Breast epithelium (tissue), 3 donors: ENCODE results near the gene BSX.

Experiments
- POLR2A ChIP-seq: fragments of 450-650 bp; IDR thresholded peaks from one replicate; pipeline ENCODE4 v1.6.1; 2016; ENCODE audit warnings: antibody characterized with exemption, mild to moderate bottlenecking, moderate library complexity
- POLR2AphosphoS5 ChIP-seq, 3 donors: sonication (generic); formaldehyde crosslinking; IDR thresholded peaks; one replicate each; pipeline ENCODE4 v1.6.1; 2017; ENCODE audit warnings: antibody characterized with exemption in 3 of 3
- TF ChIP-seq, protein P1 (sequence below), 3 donors: fragments of 450-650 bp; IDR thresholded peaks; one replicate each; pipeline ENCODE4 v1.5.1; 2016 to 2017; ENCODE audit warnings: antibody characterized with exemption in 3 of 3, mild to moderate bottlenecking in 3 of 3, moderate library complexity in 3 of 3

DNA sequence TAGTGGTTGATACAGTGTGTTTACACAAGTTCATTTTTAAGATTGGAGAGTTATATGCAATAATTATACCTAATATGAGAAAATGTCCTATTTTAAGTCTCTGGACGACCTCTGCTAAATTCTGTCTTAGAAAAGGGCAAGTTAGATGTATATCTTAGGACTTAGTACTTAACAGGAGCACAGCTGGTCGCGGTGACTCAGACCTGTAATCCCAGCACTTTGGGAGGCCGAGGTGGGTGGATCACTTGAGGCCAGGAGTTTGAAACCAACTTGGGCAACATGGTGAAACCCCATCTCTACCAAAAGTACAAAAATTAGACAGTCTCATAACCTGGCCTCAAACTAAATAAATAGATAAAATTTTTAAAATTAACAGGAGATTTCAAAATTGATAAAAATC lies 27.2 kb downstream of the BSX start:
- TF ChIP-seq, protein P1, sequence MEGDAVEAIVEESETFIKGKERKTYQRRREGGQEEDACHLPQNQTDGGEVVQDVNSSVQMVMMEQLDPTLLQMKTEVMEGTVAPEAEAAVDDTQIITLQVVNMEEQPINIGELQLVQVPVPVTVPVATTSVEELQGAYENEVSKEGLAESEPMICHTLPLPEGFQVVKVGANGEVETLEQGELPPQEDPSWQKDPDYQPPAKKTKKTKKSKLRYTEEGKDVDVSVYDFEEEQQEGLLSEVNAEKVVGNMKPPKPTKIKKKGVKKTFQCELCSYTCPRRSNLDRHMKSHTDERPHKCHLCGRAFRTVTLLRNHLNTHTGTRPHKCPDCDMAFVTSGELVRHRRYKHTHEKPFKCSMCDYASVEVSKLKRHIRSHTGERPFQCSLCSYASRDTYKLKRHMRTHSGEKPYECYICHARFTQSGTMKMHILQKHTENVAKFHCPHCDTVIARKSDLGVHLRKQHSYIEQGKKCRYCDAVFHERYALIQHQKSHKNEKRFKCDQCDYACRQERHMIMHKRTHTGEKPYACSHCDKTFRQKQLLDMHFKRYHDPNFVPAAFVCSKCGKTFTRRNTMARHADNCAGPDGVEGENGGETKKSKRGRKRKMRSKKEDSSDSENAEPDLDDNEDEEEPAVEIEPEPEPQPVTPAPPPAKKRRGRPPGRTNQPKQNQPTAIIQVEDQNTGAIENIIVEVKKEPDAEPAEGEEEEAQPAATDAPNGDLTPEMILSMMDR (IDR thresholded peaks at IDR 0.05): no peak
- no peak for TF ChIP-seq POLR2AphosphoS5 (IDR thresholded peaks at IDR 0.05)
- no peak for TF ChIP-seq POLR2A
